Neutrophil (primary cell): ENCODE data around the gene VNN1.
A peak's percentile ranks its signal among the peaks of the same experiment; 100 is the strongest.

Experiments
- H3K27ac ChIP-seq: fragments of 200-600 bp; sonication (generic); 2 replicates; pipeline ENCODE4 v1.5.1; 2016; ENCODE audit warnings: mild to moderate bottlenecking, moderate library complexity
- H3K27me3 ChIP-seq: fragments of 200-600 bp; sonication (generic); 2 replicates; pipeline ENCODE4 v1.6.0; 2016; ENCODE audit warnings: mild to moderate bottlenecking
- H3K36me3 ChIP-seq: fragments of 200-600 bp; sonication (generic); 2 replicates; pipeline ENCODE4 v1.5.1; 2017
- H3K4me1 ChIP-seq, 2 experiments: fragments of 200-600 bp in 1 of 2; sonication (generic) in 1 of 2; 1 replicate in 1 of 2; 2 replicates in 1 of 2; pipeline versions ENCODE4 v1.5.1 to v1.6.1; 2013 to 2016; ENCODE audit warnings: low read depth in 1 of 2, low read length in 1 of 2, mild to moderate bottlenecking in 1 of 2, moderate library complexity in 1 of 2; ENCODE audit not compliant: control insufficient read depth in 1 of 2, insufficient read depth in 1 of 2
- H3K4me3 ChIP-seq, 2 experiments: fragments of 200-600 bp in 1 of 2; sonication (generic) in 1 of 2; 1 replicate in 1 of 2; 2 replicates in 1 of 2; pipeline ENCODE4 v1.5.1; 2013 to 2016; ENCODE audit warnings: low read depth in 1 of 2, low read length in 1 of 2, mild to moderate bottlenecking in 1 of 2, moderate library complexity in 1 of 2
- H3K9me3 ChIP-seq: fragments of 200-600 bp; sonication (generic); 2 replicates; pipeline ENCODE4 v1.5.1; 2016
- CTCF ChIP-seq: fragments of 200-600 bp; sonication (generic); IDR thresholded peaks from 2 replicates; pipeline ENCODE4 v1.5.1; 2016; ENCODE audit warnings: antibody characterized with exemption

Gene VNN1

GRCh38 chr6:132715881-132716637 lies 2.2 kb upstream of the VNN1 start:
- peaks cover 15% of the 10 kb centered on the region for H3K36me3 ChIP-seq
- peak overlapping the region; percentile 14 for H3K27ac ChIP-seq
- H3K4me3 ChIP-seq: no peak overlapping the region
- H3K4me1 ChIP-seq: peaks cover 51 to 52% of the 10 kb centered on the region in 2 experiments
- H3K9me3 ChIP-seq: no peaks in the 10 kb centered on the region
- no peaks in the 10 kb centered on the region for H3K27me3 ChIP-seq
- TF ChIP-seq CTCF: no peak

DNA sequence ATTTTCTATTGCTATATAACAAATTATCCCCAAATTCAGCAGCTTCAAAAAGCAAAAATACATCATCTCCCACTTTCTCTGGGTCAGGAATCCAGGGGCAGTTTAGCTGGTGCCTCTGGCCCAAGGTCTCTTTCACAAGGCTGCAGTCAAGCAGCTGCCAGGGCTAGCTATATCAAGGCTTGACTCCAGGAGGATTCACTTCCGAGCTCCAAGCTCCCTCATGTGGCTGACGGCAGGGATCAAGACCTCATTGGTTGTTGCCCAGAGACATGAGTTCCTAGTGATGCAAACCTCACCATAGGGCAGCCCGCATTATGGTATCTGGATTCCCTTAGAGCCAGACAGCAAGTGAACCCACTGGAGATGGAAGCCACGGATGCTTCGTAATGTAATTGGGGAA lies 1.3 kb upstream of the VNN1 start:
- no peaks in the 10 kb centered on the region for H3K27me3 ChIP-seq
- no peak for TF ChIP-seq CTCF
- no peaks in the 10 kb centered on the region for H3K9me3 ChIP-seq
- H3K27ac ChIP-seq: no peak overlapping the region
- peaks cover 56 to 60% of the 10 kb centered on the region in 2 experiments for H3K4me1 ChIP-seq
- H3K36me3 ChIP-seq: peaks cover 6% of the 10 kb centered on the region
- no peak overlapping the region for H3K4me3 ChIP-seq

GRCh38 chr6:132714160-132714559 lies 305 bp upstream of the VNN1 start:
- no peaks in the 10 kb centered on the region for H3K9me3 ChIP-seq
- no peaks in the 10 kb centered on the region for H3K27me3 ChIP-seq
- peak overlapping the region; percentile 58 to 61 for H3K4me3 ChIP-seq
- no peak for TF ChIP-seq CTCF
- H3K27ac ChIP-seq: peak overlapping the region; percentile 90
- no peaks in the 10 kb centered on the region for H3K36me3 ChIP-seq
- H3K4me1 ChIP-seq: peaks cover 58 to 70% of the 10 kb centered on the region in 2 experiments

DNA sequence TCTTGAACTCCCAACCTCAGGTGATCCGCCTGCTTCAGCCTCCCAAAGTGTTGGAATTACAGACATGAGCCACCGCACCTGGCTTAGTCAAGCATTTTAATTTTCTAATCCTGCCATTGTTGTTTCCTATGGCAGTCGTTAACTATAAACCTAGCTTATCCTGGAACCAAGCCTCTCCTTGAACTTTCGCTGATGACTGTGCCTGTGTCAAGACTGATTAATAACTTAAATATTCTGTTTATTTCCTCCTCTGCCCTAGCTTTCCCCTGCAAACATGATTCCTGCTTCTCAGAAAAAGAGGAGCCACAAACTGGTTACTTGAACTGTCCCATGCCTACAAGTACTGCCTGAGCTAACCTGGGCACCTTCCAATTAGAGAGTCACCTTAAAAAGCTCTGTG lies 1.5 kb downstream of the VNN1 start:
- Histone ChIP-seq H3K36me3 (no peaks in the 10 kb centered on the region), H3K27me3 (no peaks in the 10 kb centered on the region), H3K4me3 (peak overlapping the region; percentile 58 to 61), H3K27ac (peak overlapping the region; percentile 90), H3K9me3 (no peaks in the 10 kb centered on the region), H3K4me1 (peaks cover 73 to 86% of the 10 kb centered on the region in 2 experiments)
- no peak for TF ChIP-seq CTCF

DNA sequence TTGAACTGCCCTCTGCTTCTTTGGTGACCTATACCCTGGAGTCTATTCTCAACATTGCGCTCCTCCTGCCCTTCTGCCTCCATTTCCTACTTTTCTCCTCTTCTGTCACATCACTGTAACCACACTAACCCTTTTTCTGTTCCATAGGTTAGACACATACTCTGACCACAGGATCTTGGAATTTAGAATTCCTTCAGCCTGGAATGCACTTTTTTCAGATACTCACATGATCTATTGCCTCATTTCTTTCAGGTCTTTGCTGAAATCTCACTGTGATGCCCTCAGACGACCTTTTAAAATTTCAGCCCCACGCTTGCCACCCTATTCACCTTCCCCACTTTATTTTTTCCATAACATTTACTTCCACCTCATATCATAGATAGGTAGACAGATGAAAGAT lies 5.1 kb downstream of the VNN1 start:
- Histone ChIP-seq H3K4me3 (no peak overlapping the region), H3K9me3 (no peaks in the 10 kb centered on the region), H3K27ac (peak overlapping the region; percentile 48), H3K4me1 (peaks cover 52 to 62% of the 10 kb centered on the region in 2 experiments), H3K27me3 (no peaks in the 10 kb centered on the region), H3K36me3 (no peaks in the 10 kb centered on the region)
- TF ChIP-seq CTCF: no peak
